DMS53 treated with DMSO at 0.1 percent for 48 hours (cell line): ENCODE data around the gene CAND1.

Experiments used
- DNase-seq: peaks from one replicate; lab custom pipeline; 2025; ENCODE audit not compliant: unreplicated experiment; lab: John Stamatoyannopoulos, UW

The CAND1 gene

DNA sequence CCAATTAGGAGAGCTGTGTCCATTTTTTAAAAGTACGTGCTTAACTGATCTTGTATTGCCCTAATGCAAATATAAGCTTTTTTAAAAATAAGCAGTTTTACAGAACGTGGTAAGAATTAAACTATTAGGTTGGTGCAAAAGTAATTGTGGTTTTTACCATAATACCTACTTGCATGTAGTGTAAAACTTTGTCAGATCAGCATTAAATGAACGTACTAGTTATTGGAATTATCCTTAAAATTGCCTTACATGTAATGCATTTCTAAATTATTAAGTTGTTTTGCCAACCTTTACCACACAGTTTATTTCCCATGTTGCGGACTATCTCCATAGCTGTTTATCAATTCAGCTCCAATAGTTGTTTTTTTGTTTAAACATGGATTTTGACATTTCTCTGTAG lies 10.9 kb downstream of the CAND1 start:
- DNase-seq: no peak

DNA sequence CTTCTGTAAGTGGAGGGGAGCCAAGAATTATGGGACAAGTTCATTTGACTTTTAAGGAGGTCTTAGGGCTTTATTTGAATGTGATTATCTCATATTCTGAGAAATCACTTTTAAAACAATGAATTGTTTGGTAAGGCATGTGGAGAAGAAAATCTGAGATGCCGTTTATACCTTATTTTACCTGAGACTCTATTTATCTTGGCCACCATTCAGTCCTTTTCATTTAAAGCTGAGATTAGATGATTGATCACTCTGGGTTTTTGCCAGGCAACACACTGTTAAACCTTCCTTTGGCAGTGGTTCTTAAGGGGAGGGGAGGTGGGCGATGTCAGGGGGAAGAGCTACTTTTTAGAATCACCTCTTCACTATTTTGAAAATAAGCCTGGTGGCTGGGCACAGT lies 11.4 kb downstream of the CAND1 start:
- no peak for DNase-seq

DNA sequence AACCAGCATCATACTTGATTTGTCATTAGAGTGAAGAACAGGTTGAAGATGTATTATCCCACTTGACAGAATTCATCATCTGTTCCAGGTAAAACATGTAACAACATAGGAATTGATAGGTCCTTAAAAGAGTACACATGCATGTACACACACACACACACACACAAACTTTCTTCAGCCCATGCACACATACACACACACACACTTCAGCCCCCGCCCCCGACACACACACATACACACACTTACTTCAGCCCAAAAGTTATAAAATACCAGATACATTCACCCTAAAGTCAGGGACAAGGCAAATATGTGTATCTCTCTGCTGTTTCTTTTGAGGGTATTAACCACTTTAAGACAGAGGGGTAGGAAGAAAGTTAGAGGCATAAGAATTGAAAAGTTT lies 15.4 kb downstream of the CAND1 start:
- DNase-seq: no peak

DNA sequence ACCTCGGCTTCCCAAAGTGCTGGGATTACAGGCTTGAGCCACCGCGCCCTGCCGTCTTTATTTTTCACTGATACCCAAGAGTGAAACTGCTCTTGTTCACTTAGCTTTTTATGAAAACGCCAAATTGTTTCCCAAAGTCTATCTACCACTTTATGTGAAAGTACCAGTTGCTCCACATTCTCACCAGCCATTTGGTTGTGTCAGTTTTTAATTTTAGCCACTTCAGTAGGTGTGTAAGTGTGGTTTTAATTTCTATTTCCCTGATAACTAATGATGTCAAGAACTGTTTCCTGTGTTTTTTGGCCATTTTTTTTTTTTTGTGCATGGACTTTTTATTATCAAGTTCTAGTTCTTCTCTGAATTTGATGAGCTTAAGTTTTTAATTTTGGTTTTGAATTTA lies 17.1 kb downstream of the CAND1 start:
- no peak for DNase-seq

DNA sequence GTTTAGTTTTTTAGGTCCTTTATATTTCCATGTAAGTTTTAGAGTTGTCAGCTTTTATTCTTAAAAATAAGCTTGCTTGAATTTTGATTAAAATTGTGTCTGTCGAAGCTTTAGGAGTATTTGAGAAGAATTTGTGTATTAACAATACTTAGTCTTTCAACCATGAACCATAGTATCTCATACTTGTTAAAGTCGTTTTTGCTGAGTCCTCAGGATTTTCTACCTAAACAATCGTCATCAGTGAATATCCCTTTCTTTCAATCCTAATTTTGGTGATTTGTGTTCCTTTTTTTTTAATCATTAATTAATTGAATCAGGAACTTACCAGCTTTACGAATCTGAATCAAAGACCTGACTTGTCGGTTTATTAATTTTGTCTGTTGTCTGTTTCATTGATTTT lies 18.2 kb downstream of the CAND1 start:
- DNase-seq: no peak

DNA sequence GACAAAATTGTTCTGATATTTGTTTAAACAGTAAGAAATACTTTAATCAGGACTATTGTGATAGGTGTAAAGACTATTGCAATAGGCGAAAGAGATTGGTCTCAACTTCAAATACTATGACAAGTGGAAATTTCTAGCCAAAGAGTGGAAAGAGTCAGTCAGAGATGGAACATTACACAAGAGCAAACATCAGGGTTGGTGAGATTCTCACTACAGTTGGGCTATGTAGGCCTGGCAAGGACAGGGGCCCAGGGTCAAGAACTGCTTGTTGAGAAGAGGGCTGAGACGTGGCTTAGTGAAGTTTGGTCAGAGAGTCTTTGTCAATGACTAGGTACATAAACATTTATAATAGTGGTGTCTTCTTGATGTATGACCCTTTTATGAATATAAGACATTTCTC lies 19.4 kb downstream of the CAND1 start:
- DNase-seq: no peak

DNA sequence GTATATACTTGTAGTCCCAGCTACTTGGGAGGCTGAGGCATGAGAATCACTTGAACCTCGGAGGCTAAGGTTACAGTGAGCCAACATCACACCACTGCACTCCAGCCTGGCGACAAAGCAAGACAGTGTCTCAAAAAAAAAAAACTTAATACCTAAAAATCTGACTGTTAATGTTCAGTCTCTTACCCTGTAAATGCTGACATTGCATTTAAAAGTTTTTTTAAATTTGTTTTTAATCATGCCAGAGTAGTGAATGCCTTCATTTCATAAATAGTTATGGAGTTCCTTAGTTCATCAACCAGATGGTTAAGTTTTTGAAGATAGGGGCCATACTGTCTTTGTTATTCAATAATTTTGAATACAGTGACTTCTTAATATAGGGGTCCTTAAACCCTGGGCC lies 21.2 kb downstream of the CAND1 start:
- no peak for DNase-seq

DNA sequence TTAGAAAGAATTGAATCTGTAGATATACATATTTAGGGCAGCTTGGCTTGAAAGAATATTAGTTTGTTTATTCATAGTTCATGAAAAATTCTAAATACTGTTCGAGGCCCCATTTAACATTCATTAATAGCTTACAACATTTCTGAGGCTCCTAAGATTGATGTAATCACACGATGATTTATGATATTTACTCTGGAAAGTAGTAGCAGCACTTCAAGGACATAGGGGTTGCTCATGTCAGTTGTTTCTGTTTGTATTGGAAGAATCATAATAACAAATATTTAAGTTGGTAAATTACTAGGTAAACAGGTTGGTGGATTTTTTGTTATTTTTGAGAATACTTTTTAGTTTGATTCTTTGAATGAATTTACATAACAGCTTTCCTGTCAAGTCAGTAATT lies 30.4 kb downstream of the CAND1 start:
- DNase-seq: no peak

DNA sequence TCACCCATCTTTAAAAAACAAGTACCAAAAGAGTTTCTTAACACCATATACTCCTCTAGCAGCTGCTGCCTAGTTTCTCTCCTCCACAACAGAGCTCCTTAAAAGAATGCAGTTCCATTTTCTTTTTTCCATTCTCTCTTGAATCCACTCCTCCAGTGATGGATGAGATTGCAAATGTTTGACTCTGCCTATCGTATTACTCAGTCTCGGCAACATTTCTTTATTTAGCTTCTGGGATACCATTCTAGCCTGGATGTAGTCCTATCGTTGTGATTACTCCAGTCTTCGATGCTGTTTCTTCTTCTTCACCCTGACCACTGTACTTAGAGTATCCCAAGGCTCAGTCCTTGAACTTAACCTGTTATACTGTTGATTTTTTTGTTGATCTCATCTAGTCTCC lies 30.8 kb downstream of the CAND1 start:
- DNase-seq: no peak

DNA sequence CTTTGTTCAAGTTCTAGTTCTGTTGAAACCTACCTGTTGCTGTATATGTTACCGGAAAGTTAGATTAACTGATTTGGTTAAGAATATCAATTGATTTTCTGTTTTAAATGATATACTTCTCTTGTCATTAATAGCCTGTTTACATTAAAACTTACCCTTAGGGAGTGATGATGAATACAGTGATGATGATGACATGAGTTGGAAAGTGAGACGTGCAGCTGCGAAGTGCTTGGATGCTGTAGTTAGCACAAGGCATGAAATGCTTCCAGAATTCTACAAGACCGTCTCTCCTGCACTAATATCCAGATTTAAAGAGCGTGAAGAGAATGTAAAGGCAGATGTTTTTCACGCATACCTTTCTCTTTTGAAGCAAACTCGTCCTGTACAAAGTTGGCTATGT lies 33.0 kb downstream of the CAND1 start:
- no peak for DNase-seq

DNA sequence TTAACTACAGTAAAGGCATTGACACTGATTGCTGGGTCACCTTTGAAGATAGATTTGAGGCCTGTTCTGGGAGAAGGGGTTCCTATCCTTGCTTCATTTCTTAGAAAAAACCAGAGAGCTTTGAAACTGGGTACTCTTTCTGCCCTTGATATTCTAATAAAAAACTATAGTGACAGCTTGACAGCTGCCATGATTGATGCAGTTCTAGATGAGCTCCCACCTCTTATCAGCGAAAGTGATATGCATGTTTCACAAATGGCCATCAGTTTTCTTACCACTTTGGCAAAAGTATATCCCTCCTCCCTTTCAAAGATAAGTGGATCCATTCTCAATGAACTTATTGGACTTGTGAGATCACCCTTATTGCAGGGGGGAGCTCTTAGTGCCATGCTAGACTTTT lies 36.4 kb downstream of the CAND1 start:
- no peak for DNase-seq

DNA sequence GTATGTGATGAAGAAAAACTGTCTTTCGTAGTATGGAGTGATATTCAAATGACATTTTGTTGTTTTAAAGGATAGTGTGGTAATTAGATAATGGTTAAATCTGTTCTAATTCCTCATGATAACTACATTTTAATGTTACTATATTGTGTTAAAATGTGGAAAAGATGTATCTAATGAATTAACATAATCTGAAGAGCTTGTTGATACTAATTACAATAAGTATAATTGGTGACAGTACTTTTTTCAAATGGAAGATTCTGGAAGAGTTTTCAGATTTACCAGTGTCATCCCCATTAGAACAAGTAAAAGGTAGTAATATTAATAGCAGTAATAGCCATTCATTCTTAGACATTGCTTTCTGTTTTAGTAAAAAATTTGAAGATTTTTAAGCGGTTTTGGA lies 37.6 kb downstream of the CAND1 start:
- no peak for DNase-seq

DNA sequence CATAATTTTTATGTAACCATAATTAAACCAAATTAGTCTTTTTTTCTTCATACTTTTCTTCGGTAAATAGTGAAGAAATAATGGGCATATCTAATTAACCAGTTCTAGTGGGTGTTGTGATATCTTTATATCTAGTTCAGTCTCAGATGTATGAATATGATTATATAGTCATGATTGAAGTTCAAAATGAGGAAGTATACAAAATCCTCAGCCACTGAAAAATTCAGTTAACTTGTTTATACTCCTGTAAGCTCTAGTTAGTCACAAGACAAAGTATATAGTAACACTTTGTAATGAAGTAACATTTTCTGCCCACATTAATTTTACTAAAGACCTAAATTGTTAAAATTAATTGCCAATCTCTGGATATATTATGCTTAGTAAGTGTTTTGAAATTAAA lies 46.5 kb downstream of the CAND1 start:
- no peak for DNase-seq

DNA sequence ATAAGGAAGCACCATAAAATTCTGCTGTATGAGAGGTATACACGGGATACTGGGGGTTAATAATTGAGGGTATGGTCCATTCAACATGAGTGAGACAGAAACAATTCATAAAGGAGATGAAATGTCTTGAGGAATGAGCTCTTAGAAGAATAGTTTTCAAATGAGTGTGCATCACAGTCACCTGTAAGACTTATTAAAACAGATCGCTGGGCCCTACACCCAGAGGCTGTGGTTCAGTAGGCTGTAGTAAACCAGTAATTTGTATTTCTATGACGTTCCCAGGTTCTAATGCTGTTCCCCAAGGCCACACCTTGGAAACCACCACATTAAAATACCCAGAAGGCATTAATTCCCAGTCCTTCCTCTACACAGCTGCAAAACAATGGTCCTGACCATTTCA lies 49.6 kb downstream of the CAND1 start:
- DNase-seq: no peak

DNA sequence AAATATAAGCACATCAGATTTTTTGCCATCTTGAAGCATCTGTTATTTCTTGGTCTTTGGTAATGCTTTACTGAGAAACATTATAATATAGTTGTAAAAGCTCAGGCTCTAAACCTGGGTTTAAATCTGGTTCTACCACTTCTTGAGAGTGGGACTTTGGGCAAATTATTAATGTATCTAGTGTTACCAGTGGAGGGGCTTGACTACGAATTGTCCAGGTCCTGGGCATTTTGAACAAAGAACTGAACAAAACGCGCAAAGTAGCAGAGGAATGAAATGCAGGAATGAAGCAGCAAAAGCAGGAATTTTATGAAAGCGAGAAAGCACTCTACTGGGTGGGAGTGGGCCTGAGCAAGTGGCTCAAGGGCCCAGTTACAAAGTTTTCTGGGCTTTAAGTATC lies 50.8 kb downstream of the CAND1 start:
- DNase-seq: no peak

DNA sequence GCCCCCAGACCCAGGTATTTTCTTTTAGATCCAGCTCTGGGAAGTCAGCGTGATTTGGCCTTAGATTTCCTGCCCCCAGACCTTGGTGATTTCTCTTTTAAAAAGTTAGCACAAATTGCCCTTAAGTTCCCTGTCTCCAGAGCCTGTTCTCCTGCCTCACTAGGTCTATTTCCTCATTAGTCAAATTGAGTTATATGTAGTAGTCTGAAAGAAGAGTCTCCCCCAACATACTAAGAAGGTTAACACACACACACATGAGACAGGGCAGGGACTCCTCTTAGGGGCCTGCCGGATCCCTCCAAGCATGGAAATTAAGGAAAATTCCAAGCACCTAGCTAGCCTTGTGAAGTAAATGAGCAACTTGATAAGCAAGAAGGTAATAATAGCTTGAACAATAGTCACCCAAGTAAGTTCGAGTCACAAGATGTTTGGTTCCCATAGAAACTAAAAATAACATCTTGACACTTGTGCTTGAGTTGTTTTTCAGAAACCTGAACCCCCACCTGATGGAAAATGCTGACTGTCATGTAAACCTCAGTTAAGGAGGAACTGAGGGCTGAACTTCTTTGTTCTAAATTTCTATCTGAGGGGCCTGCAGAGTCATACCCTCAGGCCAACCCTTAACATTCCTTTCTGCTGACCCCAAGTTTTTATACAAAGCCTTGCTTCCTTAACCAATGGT lies 51.6 kb downstream of the CAND1 start:
- DNase-seq: no peak

DNA sequence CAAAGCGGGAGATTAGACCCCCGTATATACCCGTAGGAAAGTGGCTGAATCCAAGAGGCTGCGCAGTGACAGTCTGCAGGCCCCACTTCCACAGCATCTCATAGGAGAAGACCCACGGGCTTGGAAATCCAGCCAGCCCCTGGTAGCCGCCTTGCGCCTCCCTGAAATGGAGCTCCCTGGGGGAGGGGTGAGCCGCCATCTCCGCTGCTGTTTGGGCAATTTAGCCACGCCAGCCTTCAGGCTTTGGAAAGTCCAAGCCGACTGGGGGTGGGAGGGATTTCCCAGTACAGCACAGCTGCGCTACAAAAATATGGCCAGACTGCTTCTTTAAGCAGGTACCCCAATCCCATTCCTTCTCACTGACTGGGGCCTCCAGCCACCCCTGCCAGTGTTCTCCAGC lies 53.4 kb downstream of the CAND1 start:
- no peak for DNase-seq

DNA sequence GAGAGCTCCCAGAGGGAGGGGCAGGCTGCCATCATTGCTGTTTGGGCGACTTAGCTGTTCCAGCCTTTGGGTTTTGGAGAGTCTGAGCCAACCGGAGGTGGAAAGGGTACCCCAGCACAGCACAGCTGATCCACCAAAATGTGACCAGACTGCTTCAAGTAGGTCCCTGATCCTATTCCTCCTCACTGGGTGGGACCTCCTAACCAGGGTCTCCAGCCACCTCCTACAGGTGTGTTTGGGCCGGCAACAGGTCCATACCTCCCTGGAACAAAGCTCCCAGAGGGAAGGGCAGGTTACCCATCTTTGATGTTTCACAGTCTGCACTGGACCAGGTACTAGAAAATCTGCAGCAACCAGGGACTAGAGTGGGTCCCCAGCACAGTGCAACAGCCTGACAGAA lies 53.8 kb downstream of the CAND1 start:
- DNase-seq: no peak

DNA sequence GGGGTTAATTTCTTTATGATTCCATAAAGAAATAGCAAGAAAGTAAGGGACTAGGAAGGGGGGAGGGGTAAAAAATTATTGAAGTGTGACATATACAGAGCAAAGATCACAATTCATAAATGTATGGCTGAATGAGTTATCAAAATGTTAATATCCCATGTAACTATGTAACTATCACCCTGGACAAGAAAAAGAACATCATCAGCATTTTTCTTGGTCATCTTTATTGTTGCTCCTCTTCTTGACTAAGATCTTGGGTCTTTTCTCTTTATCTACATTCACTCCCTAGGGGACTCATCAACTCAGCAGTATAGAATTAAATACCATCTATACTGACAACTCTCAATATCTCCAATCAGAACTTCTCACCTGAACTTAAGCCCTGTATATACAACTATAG lies 57.5 kb downstream of the CAND1 start:
- no peak for DNase-seq

DNA sequence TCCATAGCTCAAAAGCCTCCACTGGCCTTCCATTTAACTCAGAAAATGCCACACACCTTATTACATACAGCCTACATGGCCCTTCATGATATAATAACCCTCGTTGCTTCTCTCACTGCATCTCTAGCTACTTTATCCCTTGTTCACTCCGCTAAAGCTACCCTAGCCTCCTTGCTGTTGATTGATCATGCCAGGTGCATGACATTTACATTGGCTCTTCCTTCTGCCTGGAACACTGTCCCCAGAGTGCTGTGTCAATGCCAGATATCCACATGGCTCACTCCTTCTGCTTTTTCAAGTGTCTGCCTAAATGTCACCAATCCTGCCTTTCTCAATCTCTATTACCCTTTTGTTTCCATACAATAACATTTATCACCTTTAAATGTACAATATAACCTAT lies 58.3 kb downstream of the CAND1 start:
- no peak for DNase-seq

DNA sequence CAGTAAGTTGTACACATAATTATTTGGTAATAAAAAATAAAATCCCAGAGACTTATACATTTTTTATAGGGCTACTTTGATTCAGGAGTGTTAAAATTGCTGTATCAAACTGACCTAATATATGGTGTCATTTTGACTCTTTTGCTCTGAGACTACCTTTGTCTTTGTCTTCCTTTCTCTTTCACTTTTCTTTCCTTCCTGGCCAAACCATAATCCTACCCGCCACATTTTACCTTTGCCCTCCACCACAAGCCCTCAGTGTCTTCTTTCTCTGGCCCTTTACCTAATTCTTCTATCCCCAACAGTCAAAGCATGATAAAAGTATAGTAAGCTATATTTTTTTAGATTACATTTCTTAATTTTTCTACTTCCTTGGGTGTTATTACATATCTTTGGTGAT lies 62.0 kb downstream of the CAND1 start:
- no peak for DNase-seq

DNA sequence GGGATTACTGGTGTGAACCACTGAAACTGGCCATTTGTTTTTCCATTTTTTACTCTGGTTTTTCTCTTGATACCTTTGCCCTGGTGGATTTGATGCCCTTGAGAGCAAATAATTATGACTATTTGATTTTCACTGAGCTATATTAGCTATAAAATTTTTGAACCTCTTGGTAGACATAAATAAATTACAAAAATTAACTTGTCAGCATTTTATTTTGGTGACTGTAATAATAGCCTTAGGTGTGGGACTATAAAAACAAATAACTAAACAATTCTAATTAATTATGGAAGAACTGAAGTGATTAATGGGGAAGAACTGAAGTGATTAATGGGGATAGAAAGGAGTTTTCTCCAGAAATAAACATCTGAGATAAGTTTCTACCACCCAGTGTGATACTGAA lies 62.7 kb downstream of the CAND1 start:
- no peak for DNase-seq

DNA sequence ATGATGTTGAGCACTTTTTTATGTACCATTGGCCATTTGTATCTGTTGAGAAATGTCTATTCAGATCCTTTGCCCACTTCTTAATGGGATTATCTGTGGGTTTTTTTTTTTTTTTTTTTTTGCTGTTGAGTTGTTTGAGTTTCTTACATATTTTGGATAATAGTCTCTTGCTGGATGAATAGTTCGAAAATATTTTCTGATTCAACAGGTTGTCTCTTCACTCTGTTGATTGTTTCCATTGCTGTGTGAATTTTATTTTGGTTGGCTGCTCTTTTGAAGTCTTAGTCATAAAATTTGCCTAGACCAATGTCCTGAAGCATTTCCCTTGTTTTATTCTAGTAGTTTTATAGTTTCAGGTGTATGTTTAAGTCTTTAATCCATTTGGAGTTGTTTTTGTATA lies 64.5 kb downstream of the CAND1 start:
- no peak for DNase-seq

DNA sequence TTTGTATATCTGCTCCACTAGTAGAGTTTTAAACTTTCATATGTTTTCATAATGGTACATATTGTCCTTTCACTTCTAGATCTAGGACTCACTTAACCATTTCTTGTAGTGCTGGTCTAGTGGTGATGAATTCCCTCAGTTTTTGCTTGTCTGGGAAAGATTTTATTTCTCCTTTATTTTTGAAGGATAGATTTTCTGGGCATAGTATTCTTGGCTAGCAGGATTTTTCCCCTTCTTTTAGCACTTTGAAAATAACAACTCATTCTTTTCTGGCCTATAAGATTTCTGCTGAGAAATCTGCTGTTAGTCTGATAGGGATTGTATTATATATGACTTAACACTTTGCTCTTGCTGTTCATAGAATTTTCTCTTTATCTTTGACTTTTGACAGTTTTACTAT lies 69.3 kb downstream of the CAND1 start:
- no peak for DNase-seq
